Pons (tissue), 1 donor: Measurements from ENCODE around the gene ANXA5.
"Not testable (repeated sequence)": the region's sequence is repeated elsewhere in the genome, so short reads cannot be mapped to it uniquely, and the experiment has no call there.

Source experiments
- DNase-seq: peaks from one replicate; pipeline ENCODE4 v3.0.0-alpha.2; 2016; ENCODE audit warnings: low spot score

ANXA5 gene

GRCh38 chr4:121696581-121697461, at the start of gene ANXA5:
TSS of gene ANXA5 (minus strand) at chr4:121696980. CDS start at chr4:121696589, 391 bp downstream.
- peak; percentile 80 for DNase-seq

- no peak for DNase-seq
Observed at GRCh38 chr4:121742794-121743193, 46.0 kb upstream of the ANXA5 start.

GRCh38 chr4:121741751-121742150, 45.0 kb upstream of the ANXA5 start:
- no peak for DNase-seq

GRCh38 chr4:121740796-121741409, 44.1 kb upstream of the ANXA5 start:
- no peak for DNase-seq

DNA sequence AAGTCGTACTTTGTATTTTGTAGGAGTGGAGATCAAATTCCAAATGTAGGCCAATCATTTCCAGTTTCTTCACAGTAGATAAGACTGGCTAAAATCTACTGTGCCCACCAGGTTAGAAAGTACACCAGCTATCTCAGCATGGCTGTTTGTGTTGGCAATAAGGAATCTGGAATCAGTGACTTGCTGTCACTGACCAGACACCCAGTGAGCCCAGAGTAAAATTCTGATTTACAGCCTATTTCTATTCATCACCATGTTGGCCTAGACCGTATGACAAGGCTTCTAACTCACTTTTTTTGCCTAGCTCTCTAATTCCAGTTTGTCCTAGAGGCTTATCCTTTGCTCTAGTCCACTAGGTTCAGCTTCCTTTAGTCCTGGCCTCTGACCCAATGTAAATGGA, 42.8 kb upstream of the ANXA5 start:
- no peak for DNase-seq

DNA sequence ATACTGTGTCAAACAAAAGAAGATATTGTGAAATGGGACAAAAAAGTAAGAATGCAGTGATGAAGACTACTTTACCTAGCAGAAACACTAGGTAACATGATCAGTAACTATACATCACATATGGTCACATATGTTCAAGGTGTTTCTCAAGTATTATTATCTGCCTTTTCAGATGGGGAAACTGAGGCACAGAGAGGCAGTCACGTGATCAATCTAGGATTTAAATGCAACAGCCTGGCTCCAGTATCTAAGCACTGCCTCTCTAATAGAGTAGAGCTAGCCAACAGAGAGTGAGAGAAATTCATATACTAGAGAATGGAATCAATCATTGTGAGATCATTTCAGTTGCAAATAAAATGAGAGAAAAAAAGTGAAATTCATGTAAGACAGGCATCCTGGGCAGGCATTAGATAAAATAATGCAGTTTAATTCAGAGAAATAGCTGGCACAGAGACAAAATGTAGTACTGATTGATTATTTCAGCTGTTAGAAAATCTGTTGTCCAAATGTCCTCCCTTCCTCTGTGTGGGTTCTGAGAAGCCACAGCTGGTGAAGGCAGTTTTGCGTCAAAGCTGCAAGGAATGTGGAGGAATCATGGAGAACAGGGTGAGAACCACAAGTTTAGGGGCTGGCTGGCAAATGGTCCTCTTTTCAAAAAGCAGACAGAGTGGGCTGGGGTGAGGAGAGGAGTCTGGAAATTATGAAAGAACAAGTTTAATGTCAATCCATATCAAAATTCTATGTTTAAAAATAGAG, 42.2 kb upstream of the ANXA5 start:
- DNase-seq = no peak

GRCh38 chr4:121737846-121738554, 41.2 kb upstream of the ANXA5 start:
- DNase-seq = no peak

- peak; percentile 55 for DNase-seq
Observed at GRCh38 chr4:121736735-121737351, 40.1 kb upstream of the ANXA5 start.

DNA sequence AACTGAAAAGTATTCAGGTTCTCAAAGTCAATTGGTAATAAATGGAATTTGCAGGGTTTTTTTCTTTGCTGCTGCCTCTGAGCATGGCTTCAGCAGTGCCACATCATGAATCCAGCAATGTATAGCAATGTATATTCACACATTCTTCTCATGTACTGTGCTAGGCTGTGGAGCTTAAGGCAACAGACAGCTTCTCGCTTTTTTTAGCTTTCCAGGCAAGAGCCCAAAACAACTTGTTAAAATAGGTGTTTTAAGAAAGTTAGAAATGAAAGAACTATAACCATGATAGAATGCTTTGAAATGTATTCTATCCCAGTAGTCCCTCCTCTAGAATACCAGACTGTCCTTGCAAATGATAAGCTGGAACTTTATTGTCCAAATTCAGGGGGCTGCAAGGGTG, 37.8 kb upstream of the ANXA5 start:
- no peak for DNase-seq

GRCh38 chr4:121733942-121734341, 37.2 kb upstream of the ANXA5 start:
- DNase-seq = no peak

DNA sequence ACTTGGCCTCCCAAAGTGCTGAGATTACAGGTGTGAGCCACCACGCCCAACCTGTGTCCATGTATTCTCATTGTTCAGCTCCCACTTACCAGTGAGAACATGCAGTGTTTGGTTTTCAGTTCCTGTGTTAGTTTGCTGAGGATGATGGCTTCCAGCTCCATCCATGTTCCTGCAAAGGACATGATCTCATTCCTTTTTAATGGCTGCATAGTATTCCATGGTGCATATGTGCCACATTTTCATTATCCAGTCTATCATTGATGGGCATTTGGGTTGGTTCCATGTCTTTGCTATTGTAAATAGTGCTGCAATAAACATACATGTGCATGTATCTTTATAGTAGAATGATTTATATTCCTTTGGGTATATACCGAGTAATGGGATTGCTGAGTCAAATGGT, 33.0 kb upstream of the ANXA5 start:
- DNase-seq = not testable (repeated sequence)

DNA sequence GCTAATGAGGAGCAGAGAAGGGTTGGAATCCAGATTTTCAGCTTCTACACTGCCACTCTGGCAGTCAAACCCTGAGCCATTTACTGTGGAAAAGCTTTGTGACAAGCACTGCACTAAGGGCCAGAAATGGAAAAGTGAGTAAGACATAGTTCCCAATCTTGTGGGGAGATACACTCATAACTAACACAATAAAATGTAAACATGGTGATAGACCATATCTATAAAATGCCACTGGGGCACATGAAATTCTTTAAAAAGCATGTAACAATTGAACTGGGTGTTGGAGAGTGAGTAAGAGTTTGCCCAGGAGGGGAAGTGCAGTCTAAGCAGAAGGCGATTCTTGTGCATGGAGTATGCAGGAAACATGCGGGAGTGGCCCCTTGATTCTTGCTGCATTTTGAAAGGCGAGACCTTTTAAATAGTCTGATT, 32.0 kb upstream of the ANXA5 start:
- no peak for DNase-seq

DNA sequence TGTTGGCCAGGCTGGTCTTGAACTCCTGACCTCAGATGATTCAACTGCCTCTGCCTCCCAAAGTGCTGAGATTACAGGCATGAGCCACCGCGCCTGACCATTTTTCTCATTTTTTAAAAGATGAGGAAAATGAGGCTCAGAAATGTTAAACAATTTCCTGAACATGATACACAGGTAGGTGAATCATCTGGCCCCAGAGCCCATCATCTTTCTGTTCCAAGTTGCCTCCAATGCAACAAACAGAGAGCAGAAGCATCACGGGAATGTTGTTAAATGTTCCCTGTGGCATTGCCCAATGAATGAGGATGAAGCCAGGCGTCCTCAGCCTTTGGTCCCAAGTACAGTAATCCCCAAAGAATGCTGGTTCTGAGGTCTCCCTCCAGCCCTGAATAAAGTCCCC, 31.3 kb upstream of the ANXA5 start:
- DNase-seq = no peak

GRCh38 chr4:121726642-121727268, 30.0 kb upstream of the ANXA5 start:
- DNase-seq = peak; percentile 77

- no peak for DNase-seq
Observed at GRCh38 chr4:121724671-121725070, 27.9 kb upstream of the ANXA5 start.

- no peak for DNase-seq
Observed at GRCh38 chr4:121721700-121722099, 24.9 kb upstream of the ANXA5 start.

DNA sequence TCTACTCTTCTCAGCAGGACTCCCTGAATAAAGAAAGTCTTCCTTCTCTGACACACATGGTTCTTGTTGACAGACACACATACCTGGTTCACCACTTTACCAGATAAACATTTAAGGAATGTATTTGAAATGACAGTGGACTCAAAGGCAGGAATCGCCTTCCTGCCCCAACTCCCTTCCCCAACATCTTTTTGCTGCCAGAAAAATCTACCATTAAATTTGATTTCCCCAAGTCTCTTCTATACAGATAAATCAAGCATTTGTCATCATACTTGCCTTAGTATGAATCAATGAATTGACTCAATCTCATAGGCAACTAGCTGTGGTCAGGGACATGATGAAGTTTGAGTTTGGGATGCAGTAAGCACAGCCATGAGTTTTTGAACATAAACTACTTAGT, 23.3 kb upstream of the ANXA5 start:
- no peak for DNase-seq

GRCh38 chr4:121717680-121718237, 21.0 kb upstream of the ANXA5 start:
- DNase-seq = no peak

GRCh38 chr4:121714548-121714947, 17.8 kb upstream of the ANXA5 start:
- no peak for DNase-seq

- DNase-seq = no peak
Observed at GRCh38 chr4:121712783-121713182, 16.0 kb upstream of the ANXA5 start.
